Putamen (tissue), 1 donor: ENCODE results near the gene PDZD8.

ENCODE experiments used
- DNase-seq: peaks from one replicate; pipeline ENCODE4 v3.0.0-alpha.2; 2016; ENCODE audit warnings: low spot score

Gene PDZD8

GRCh38 chr10:117375360-117376178, at the start of gene PDZD8:
PDZD8 (minus strand) TSS chr10:117375440; CDS start chr10:117375227, 213 bp downstream.
- DNase-seq, result peak; percentile 92

- no peak for DNase-seq
Observed at GRCh38 chr10:117424171-117424570, 48.9 kb upstream of the PDZD8 start.

DNA sequence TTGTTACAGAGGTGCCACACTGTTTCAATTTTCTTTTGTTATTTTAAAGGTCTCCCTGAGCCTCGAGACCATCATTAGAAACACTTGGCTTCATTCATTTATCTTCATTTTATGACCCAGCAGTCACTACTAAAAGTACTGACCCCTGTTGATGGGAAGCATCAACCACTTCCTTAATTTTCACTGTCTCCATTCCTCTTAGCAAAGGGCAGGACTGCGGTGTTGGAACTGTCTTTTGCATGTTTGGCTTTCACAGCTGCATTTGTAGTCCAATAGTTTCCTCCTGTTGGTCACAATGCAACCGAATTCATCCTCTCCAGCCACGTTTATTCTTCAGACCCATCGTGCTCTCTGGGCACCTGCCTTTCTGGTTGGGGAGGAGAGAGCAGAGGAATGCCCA, 46.7 kb upstream of the PDZD8 start:
- DNase-seq, result no peak

GRCh38 chr10:117420768-117421167, 45.5 kb upstream of the PDZD8 start:
- DNase-seq, result no peak

GRCh38 chr10:117419921-117420320, 44.7 kb upstream of the PDZD8 start:
- DNase-seq, result no peak

- no peak for DNase-seq
Observed at GRCh38 chr10:117419159-117419558, 43.9 kb upstream of the PDZD8 start.

- DNase-seq, result no peak
Observed at GRCh38 chr10:117418121-117418520, 42.9 kb upstream of the PDZD8 start.

GRCh38 chr10:117417196-117417595, 42.0 kb upstream of the PDZD8 start:
- DNase-seq, result no peak

DNA sequence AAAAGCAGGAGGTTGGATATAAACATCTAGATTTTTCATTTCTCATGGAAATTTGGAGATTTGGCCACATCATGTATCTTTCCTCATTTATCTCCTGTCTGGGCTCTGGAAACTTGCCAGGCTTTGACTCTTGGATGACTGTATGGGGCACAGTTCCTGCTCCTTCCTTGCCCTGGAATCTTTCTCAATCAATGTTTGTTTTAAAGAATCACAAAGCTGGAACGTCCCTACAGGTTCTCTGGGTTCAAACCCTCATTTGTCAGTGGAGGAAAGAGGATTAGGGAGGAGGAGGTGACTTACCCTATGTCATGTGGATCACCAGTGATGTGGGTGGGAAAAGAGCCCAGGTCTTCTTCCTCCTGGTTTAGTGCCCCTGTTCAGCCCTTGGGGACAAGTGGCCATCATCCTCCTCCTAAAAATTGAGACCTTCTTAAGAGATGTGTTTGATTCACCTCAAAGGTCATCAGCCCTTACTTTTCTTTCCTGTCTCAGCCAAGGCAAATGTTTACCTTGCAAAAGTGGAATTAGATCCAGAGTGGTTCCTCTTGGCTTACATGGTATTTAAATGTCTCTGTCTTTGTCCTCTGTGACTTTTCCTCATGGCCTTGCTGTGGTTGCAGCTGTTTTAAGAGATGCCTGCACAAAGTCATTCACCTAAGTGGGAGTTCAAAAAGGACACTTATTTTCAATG, 38.8 kb upstream of the PDZD8 start:
- DNase-seq, result no peak

- no peak for DNase-seq
Observed at GRCh38 chr10:117412469-117413010, 37.3 kb upstream of the PDZD8 start.

GRCh38 chr10:117411479-117412399, 36.5 kb upstream of the PDZD8 start:
- DNase-seq, result no peak

DNA sequence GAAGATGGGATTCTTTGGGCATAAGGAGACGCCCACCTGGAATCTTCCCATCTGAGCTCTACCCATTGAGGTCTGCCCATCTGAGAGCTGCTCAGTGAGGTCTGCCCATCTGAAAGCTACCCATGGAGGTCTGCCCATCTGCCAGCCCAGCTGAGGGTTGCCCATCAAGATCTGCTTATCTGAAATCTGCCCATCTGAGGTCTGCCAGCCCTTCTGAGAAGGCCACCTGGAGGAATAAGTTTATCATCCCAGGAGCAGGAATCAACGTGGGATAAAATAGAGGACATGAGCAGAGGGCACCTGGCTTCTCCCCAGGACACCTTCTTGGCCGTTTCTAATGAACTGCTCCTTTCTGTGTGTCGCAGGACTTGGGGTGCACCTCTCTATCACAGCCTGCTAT, 35.3 kb upstream of the PDZD8 start:
- no peak for DNase-seq

GRCh38 chr10:117409549-117410305, 34.5 kb upstream of the PDZD8 start:
- no peak for DNase-seq

DNA sequence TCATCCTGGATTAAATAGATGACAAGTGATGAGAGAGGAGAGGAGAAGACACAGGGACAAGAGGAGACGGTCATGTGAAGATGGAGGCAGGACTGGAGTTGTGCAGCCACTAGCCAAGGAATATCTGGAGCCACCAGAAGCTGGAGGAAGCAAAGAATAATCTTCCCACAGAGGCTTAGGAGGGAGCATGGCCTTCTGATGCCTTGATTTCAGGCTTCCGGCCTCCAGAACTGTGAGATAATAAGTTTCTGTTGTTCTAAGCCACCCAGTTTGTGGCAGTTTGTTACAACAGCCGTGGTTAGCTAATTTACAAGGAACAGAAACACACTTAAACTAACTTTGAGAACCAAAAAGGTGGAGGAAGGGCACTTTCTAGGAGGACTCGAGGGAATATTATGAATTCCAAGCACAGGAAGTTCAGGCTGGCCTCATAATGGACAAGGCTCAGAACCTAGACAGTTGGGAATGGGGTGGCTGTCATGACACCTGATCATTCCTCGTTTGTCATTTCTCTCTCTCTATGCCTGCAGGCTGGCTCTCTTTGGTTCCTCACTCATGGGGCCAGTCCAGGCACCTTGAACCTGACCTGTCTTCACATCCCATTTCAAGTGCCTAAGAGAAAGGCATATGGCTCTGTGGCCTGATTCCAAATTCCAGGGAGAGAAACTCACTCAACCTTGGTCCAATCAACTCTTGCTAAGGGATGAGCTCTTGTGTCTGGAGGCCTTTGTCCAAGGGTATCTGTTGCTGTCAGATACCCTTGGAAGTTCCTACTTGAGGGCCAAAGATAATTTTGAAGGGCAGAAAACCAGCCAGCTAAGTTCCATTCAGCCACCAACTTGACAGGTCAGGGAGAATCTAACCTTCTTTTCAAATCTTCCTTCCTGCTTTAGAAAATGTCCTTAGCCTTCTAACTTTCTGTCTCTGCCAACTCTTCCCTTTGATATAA, 33.5 kb upstream of the PDZD8 start:
- no peak for DNase-seq

DNA sequence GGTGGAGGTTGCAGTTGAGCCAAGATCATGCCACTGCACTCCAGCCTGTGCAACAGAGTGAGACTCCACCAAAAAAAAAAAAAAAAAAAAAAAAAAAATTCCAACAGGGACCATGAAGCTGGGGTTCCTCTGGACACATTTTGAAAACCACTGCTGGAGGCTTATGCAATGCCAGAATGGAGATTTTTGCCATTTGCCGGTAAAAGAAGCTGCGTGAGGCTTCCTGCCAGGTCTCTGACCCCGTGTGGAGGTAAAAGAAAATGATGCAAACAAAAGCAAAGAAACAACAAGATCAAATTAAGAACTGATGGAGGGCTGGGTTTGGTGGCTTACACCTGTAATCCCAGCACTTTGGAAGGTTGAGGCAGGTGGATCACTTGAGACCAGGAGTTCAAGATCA, 30.5 kb upstream of the PDZD8 start:
- no peak for DNase-seq

DNA sequence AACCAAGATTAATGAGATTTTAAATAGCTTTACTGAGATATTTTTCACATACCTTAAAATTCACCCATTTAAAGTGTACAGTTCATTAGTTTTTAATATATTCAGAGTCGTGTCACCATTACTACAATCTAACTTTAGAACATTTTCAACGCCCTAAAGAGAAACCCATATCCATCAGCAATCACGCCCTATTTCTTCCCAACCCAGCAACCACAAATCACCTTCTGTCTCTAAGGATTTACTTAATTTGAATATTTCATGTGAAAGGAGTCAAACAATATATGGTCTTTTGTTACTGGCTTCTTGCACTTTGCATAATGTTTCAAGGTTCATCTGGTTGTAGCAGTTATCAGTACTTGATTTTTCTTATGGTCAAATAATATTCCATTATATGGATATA, 25.1 kb upstream of the PDZD8 start:
- DNase-seq, result no peak

DNA sequence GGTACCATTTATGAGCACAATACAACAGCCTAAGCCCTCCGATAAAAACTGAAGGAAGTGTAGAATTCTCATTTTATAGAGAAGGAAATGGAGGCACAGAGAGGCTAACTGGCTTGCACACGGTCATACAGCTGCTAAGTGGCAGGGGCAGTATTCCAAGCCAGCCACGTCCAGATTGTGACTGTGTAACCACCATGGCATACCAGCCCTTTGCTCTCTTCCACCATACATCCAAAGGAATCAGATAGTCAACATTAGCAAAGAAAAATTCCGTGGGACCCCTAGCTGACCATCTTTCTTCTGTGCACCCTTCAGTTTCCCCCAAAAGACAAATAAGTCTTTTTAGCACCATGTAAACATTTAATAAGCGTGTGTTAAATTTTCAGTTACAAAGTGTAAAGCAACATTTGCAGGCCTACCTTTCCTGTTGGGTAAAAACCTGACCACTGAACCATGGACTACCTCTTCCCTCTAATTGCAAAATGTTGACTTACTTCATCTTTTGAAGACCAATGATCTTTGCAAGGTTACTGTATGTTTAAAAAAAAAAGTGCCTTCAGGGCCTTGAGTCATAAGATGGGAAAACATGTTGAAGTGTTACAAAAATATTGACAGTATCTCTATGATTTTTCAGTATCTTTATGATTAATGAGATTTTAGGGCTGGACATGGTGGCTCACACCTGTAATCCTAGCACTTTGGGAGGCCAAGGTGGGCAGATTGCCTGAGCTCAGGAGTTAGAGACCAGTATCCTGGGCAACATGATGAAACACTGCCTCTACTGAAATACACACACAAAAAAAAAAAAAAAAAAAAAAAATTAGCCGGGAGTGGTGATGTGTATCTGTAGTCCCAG, 24.3 kb upstream of the PDZD8 start:
- DNase-seq, result no peak

DNA sequence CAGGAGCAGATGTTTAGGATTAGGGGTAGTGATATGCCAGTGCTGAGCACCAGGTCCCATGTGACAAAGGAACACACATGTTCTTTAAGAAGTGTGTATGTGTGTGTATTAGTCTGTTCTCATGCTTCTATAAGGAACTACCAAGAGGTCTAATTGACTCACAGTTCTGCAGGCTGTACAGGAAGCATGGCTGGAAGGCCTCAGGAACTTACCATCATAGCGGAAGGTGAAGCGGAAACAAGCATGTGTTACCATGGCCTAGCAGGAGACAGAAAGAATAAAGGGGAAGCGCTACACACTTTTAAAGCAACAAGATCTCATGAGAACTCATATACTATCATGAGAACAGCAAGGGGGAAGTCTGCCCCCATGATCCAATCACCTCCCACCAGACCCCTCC, 22.8 kb upstream of the PDZD8 start:
- DNase-seq, result no peak
